Body of pancreas (tissue), 4 donors: ENCODE measurements around the gene GLIS1. TPM values are rescaled to one million over a fixed set of nuclear protein-coding genes. Genes with fewer than 3 reads are reported as not detected.

Experiments used
- ATAC-seq: fragments of 150-250 bp; one replicate; pipeline ENCODE4 v1.9.1; 2016
- DNase-seq, 4 donors: peaks; one replicate each; pipeline ENCODE4 v3.0.0-alpha.2; 2019
- H3K27ac ChIP-seq, 4 donors: fragments of 200-600 bp; sonication (generic); 1 replicate in 3 of 4; 2 replicates in 1 of 4; pipeline versions ENCODE4 v1.5.1 to v1.6.1; 2016 to 2019; ENCODE audit warnings: mild to moderate bottlenecking in 1 of 4, mixed read lengths in 1 of 4, moderate library complexity in 1 of 4
- H3K27me3 ChIP-seq, 2 donors: fragments of 200-600 bp; sonication (generic); one replicate each; pipeline ENCODE4 v1.6.0; 2016; ENCODE audit warnings: mild to moderate bottlenecking in 1 of 2
- H3K36me3 ChIP-seq, 2 donors: fragments of 200-600 bp; sonication (generic); replicated peaks in 1 of 2; 2 replicates each; pipeline ENCODE4 v1.5.1; 2016; ENCODE audit warnings: low read depth in 2 of 2; ENCODE audit not compliant: insufficient read depth in 1 of 2
- H3K4me1 ChIP-seq: fragments of 200-600 bp; sonication (generic); one replicate; pipeline ENCODE4 v1.6.0; 2016
- H3K4me3 ChIP-seq, 2 donors: fragments of 200-600 bp; sonication (generic); 1 replicate in 1 of 2; 2 replicates in 1 of 2; pipeline ENCODE4 v1.5.1; 2016 to 2019
- H3K9me3 ChIP-seq, 3 donors: fragments of 200-600 bp; sonication (generic); 1 replicate in 2 of 3; 2 replicates in 1 of 3; pipeline ENCODE4 v1.5.1; 2016
- POLR2A ChIP-seq, 3 donors: fragments of 450-650 bp; IDR thresholded peaks; one replicate each; pipeline ENCODE4 v1.6.1; 2016; ENCODE audit warnings: antibody characterized with exemption in 3 of 3, mild to moderate bottlenecking in 2 of 3
- WGBS, 2 donors: methylation state at CpG; one replicate each; pipeline ENCODE4 v1.1.5; 2017; 5-methylcytosine and 5-hydroxymethylcytosine counted together
- intact Hi-C: fragments of 100-400 bp; cut with DNase I; formaldehyde crosslinking; loops from one replicate; pipeline ENCODE4 v1.15.1; 2023
- total RNA-seq, 2 donors: library from RNA; depleted of rRNA; stranded (reverse); fragments of >200 nt; gene quantifications; one replicate each; pipeline ENCODE4 v1.1.0, GENCODE V29; 2016
- TF ChIP-seq, protein P1 (sequence below), 7 experiments: fragments of 450-650 bp in 4 of 7; fragments of 200-600 bp in 3 of 7; sonication (generic) in 3 of 7; IDR thresholded peaks; one replicate each; pipeline ENCODE4 v1.5.1; 2016 to 2019; ENCODE audit warnings: antibody characterized with exemption in 7 of 7

The GLIS1 gene
- total RNA-seq, 2 donors from 2014 or later = 0.33 TPM; not detected in 1

DNA sequence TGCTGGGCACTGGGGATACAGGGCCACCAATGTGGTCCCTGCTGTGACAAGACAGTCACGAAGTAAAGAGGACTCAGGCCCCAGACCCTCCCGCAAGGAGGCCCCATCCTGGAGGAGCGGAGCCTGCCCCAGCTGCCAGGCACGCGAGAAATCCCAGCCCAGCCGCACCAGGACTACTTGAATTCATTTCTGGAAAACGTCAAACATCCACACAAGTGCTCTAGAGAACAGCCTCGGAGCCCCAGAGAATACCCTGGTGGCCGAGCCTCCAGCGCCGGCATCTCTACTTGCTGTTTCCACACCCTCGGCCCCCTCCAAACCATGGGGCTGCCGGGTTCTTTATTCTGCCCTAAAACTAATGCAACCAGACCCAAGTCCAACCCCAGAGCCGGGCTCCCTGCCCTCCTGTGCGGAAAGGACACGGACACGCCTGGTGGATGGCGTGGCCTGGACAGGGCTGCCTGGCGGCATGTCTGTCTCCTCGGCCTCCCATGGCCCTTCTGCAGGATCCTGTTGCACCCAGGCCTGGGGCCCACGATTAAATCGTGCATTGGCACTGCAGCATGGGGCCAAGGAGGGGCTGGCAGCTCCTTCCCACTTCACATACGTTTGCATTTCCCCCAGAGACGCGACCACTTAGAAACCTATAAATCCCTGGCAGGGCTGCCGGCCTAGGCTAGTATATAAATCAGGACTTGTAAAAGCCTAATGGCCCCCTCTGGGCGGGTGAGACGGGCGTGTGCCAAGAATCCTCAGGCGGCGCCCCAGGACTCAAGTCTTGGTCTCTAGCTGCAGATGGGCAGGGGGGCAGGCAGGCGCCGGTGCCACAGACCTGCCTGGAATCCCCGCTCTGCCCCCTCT, 238.5 kb downstream of the GLIS1 start:
- no peak for TF ChIP-seq POLR2A (IDR thresholded peaks at IDR 0.05)
- TF ChIP-seq, protein P1, sequence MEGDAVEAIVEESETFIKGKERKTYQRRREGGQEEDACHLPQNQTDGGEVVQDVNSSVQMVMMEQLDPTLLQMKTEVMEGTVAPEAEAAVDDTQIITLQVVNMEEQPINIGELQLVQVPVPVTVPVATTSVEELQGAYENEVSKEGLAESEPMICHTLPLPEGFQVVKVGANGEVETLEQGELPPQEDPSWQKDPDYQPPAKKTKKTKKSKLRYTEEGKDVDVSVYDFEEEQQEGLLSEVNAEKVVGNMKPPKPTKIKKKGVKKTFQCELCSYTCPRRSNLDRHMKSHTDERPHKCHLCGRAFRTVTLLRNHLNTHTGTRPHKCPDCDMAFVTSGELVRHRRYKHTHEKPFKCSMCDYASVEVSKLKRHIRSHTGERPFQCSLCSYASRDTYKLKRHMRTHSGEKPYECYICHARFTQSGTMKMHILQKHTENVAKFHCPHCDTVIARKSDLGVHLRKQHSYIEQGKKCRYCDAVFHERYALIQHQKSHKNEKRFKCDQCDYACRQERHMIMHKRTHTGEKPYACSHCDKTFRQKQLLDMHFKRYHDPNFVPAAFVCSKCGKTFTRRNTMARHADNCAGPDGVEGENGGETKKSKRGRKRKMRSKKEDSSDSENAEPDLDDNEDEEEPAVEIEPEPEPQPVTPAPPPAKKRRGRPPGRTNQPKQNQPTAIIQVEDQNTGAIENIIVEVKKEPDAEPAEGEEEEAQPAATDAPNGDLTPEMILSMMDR (IDR thresholded peaks at IDR 0.05) = no peak
- WGBS, 2 donors = 71 to 72% methylated on average over 16 to 34 of the region's 34 CpGs
- Histone ChIP-seq H3K36me3 (no peaks in the 10 kb centered on the region), H3K9me3 (no peaks in the 10 kb centered on the region), H3K27me3 (no peaks in the 10 kb centered on the region), H3K27ac (no peak overlapping the region), H3K4me1 (no peaks in the 10 kb centered on the region), H3K4me3 (no peak overlapping the region)
- intact Hi-C loops = no loop called here
- DNase-seq (no peak), ATAC-seq (no peak)

DNA sequence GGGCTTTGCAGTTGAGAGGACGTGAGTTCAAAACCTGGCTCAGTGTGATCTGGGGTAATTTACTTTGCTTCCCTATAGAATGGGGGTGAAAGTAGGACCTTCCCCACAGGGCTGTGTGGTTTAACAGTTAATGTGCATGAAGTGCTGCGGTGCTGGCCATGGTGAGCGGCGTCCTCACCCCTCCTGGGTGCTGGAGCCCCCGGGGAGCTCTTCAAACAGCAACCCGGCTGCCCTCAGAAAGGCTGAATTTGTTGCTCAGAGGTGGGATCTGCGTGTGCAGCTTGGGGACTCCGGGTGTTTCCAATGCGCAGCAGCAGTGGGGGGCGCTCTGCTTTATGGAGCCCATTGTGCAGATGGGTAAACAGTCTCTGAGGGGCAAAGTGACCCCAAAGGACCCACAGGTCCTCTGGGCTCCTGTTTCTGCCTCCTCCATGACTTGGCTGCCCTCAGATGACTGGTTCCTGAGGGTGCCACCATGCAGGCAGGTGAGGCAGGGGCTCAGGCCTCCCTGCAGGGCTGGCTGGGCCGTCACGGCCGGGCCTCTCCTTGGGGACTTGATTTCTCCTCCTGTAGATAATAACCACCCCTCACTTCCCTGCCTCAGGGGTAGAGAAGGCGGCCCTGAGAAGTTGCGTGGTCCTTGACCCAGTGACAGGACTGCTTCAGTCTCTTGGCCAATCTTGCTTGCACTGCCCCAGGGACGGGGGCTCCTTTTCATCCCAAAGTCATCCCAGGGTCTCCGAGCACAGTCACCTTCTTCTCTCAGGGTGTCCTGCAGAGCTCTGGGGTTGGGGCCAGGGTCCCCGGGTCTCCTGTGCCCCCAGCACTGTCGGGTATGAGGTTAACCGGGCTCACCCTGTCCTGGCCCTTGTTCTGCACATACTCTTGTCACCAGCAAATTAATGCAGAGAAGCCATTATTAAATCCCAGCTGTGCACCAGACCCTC, 239.4 kb downstream of the GLIS1 start:
- no peak for TF ChIP-seq POLR2A (IDR thresholded peaks at IDR 0.05)
- TF ChIP-seq, protein P1 (IDR thresholded peaks at IDR 0.05) = no peak
- Histone ChIP-seq H3K9me3 (no peaks in the 10 kb centered on the region), H3K4me1 (no peaks in the 10 kb centered on the region), H3K27me3 (no peaks in the 10 kb centered on the region), H3K36me3 (no peaks in the 10 kb centered on the region), H3K27ac (no peak overlapping the region), H3K4me3 (no peak overlapping the region)
- ATAC-seq (no peak), DNase-seq (no peak)
- intact Hi-C loops = no loop called here
- 67% methylated on average over 16 to 20 of the region's 20 CpGs for WGBS, 2 donors

DNA sequence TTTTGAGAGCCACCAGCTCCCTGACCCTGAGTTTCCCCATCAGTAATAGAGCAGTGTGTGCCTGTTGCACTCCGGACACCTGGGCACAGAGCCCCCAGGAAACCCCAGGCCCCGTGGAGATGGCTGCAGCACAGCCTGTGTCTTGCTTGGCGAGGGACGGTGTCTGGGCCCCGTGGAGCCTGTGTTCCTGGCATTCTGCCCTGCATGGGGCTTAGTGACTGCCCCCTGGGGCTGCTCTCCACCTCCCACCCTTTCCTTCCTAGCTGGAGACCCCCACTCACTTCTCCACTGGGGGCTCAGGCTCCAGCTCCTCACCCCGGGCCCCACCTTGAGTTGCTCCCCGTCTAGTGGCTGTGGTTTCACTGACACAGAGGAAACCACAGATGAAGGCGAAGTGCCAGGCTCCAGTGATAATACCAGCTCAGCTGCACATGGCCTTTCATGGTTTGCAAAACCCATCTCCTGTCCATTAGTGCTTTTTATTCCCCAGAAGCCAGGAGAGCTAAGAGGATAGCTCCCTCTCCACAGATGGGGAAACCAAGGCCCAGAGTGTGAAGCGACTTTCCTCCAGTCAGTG, 240.3 kb downstream of the GLIS1 start:
- Histone ChIP-seq H3K27ac (no peak overlapping the region), H3K27me3 (no peaks in the 10 kb centered on the region), H3K9me3 (no peaks in the 10 kb centered on the region), H3K4me1 (no peaks in the 10 kb centered on the region), H3K36me3 (no peaks in the 10 kb centered on the region), H3K4me3 (no peak overlapping the region)
- intact Hi-C loops = no loop called here
- ATAC-seq = no peak
- 47 to 62% methylated on average over 8 to 9 of the region's 9 CpGs for WGBS, 2 donors
- TF ChIP-seq POLR2A (IDR thresholded peaks at IDR 0.05) = no peak
- TF ChIP-seq, protein P1 (IDR thresholded peaks at IDR 0.05) = no peak
- no peak for DNase-seq

DNA sequence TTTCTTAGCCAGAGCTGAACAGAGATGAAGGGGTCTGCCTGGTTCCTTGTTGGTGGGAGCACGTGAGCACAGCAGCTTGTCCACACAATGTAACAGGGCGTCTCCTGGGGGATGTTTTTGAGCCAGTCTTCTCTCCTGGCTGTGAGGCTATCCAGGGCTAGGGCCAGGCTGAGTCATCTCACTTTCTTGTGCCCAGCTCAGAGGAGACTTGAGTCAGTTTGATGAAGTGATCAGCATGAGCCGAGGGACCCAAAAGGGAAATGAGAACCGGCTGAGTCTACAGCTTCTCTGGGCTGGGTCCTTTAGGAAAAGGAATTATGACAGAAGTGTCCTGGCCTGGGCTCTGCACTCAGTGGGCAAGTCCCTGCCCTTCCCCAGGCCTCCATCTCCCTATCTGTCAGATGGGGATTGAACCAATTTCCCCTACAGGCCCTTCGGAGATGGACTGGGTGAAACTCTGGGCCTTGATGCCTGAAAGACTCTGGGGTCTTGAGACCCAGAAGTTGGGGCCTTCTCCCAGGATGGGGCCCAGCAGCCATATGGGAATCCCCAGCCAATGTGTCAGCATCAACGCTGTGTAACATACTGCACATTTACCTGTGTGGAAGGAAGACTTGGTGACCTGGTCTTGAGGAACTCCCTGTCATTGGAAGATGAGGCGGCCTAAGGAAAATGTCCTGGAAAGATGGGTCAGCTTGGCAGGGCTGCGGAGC, 243.2 kb downstream of the GLIS1 start:
- TF ChIP-seq, protein P1 (IDR thresholded peaks at IDR 0.05) = no peak
- TF ChIP-seq POLR2A (IDR thresholded peaks at IDR 0.05) = no peak
- DNase-seq = no peak
- no peaks in the 10 kb centered on the region for H3K27me3 ChIP-seq
- no peaks in the 10 kb centered on the region for H3K9me3 ChIP-seq
- no peak for ATAC-seq
- H3K36me3 ChIP-seq = no peaks in the 10 kb centered on the region
- intact Hi-C loops = no loop called here
- H3K4me3 ChIP-seq = no peak overlapping the region
- no peaks in the 10 kb centered on the region for H3K4me1 ChIP-seq
- H3K27ac ChIP-seq = no peak overlapping the region
- WGBS, 2 donors = 87 to 96% methylated on average over 5 to 8 of the region's 8 CpGs
